Choroid plexus epithelial cell (primary cell): ENCODE results near the gene TAS2R20.

ENCODE experiments used
- DNase-seq: peaks from one replicate; pipeline ENCODE4 v3.0.0-alpha.2; 2010; ENCODE audit warnings: low read depth
- H3K4me3 ChIP-seq: 2 replicates; pipeline ENCODE4 v1.5.1; 2011; ENCODE audit warnings: low read depth, mild to moderate bottlenecking, control low read depth, low read length, moderate library complexity
- TF ChIP-seq, protein P1 (sequence below): conservative IDR thresholded peaks from 2 replicates; pipeline ENCODE4 v1.5.1; 2011; ENCODE audit warnings: low read depth, mild to moderate bottlenecking, control low read depth, inconsistent platforms, low read length, moderate library complexity

Gene TAS2R20

DNA sequence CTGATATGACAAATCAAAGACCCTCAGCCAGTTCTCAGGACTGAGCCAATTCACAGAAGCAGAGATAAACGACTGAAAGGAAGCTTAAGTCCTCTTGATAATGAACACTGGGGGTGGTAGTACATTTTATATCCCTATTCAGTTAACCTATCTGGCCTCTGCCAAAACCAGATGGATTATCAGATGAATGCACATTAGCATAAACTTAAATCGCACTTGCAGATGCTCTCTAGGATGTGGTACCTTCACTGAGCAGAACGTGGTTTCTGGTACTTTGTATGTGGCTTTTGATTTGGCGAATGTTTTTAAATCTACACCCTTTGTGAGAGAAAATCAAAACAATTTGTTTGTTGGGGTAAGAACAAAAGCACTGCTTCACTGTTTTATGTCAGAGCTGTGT, 37.9 kb downstream of the TAS2R20 start:
- TF ChIP-seq, protein P1, sequence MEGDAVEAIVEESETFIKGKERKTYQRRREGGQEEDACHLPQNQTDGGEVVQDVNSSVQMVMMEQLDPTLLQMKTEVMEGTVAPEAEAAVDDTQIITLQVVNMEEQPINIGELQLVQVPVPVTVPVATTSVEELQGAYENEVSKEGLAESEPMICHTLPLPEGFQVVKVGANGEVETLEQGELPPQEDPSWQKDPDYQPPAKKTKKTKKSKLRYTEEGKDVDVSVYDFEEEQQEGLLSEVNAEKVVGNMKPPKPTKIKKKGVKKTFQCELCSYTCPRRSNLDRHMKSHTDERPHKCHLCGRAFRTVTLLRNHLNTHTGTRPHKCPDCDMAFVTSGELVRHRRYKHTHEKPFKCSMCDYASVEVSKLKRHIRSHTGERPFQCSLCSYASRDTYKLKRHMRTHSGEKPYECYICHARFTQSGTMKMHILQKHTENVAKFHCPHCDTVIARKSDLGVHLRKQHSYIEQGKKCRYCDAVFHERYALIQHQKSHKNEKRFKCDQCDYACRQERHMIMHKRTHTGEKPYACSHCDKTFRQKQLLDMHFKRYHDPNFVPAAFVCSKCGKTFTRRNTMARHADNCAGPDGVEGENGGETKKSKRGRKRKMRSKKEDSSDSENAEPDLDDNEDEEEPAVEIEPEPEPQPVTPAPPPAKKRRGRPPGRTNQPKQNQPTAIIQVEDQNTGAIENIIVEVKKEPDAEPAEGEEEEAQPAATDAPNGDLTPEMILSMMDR = no peak
- H3K4me3 ChIP-seq = no peak overlapping the region
- DNase-seq = no peak

DNA sequence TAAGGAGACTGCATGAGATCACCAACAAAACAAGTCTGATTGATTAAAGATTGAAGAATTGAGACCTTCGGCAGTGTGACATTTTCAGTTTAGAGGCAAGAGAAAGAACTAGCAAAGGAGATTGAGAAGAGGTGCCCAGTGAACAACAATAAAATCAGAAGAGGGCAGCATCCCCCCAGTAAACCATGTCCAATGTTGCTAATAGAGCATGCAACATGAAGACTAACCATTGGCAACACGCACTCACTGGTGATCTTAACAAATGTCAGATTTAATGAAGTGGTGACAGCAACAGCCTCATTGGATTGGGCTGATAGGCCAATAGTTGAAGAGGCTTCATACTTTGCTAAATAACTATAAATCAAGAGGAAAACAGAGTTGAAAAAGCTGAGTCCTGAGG, 38.3 kb downstream of the TAS2R20 start:
- TF ChIP-seq, protein P1 = no peak
- H3K4me3 ChIP-seq = no peak overlapping the region
- DNase-seq = peak; percentile 19

DNA sequence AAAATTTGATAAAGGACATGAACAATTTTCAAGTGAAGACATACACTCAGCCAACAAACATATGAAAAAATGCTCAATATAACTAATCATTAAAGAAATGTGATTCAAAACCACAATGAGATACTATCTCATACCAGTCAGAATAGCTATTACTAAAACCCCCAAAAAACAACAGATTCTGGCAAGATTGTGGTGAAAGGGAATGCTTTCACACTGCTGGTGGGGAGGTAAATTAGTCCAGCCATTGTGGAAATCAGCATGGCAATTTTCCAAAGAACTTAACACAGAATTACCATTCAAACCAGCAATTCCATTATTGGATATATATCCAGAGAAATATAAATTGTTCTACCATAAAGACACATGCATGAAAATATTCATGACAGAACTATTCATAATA, 40.4 kb downstream of the TAS2R20 start:
- TF ChIP-seq, protein P1 = no peak
- no peak overlapping the region for H3K4me3 ChIP-seq
- peak; percentile 11 for DNase-seq

DNA sequence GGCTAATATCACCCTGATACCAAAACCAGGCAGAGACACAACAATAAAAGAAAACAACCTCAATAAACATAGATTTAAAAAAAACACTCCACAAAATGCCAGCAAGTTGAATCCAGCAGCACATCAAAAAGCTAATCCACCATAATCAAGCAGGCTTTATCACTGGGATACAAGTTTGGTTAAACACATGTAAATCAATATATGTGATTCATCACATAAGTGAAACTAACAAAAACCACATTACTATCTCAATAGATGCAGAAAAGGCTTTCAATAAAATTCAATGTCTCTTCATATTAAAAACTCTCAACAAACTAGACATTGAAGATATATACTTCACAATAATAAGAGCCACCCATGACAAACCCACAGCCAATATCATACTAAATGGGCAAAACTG, 42.0 kb downstream of the TAS2R20 start:
- DNase-seq = no peak
- TF ChIP-seq, protein P1 = no peak
- H3K4me3 ChIP-seq = no peak overlapping the region

DNA sequence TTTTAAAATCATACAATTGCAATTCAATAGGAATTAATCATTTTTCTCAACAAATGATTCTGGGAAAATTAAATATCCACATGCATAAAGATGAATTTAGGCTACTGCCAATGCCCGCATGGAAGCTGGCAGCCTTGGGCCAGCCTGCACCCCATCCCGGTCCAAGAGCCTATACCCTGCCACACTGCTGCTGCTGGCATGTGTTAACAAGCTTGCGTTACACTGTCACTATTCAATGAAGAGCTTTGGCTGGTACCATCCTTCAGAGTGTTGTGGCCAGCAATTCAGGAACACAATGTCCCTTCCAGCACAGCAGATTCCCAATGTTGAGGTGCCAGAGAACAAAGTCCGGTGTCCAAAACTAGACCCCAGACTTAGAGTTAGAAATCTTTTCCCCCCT, 45.5 kb downstream of the TAS2R20 start:
- DNase-seq = no peak
- TF ChIP-seq, protein P1 = no peak
- no peak overlapping the region for H3K4me3 ChIP-seq
